GM19438 (cell line): ENCODE results near the gene ACKR2.
A peak's percentile ranks its signal among the peaks of the same experiment; 100 is the strongest.

ENCODE experiments used
- ATAC-seq: cut with Tn5 transposase; IDR thresholded peaks from one replicate; pipeline ENCODE4 v1.9.1; 2021; ENCODE audit warnings: low read depth; ENCODE audit not compliant: unreplicated experiment

The ACKR2 gene

GRCh38 chr3:42829083-42829627 is 19.9 kb downstream of the ACKR2 start:
- no peak for ATAC-seq

DNA sequence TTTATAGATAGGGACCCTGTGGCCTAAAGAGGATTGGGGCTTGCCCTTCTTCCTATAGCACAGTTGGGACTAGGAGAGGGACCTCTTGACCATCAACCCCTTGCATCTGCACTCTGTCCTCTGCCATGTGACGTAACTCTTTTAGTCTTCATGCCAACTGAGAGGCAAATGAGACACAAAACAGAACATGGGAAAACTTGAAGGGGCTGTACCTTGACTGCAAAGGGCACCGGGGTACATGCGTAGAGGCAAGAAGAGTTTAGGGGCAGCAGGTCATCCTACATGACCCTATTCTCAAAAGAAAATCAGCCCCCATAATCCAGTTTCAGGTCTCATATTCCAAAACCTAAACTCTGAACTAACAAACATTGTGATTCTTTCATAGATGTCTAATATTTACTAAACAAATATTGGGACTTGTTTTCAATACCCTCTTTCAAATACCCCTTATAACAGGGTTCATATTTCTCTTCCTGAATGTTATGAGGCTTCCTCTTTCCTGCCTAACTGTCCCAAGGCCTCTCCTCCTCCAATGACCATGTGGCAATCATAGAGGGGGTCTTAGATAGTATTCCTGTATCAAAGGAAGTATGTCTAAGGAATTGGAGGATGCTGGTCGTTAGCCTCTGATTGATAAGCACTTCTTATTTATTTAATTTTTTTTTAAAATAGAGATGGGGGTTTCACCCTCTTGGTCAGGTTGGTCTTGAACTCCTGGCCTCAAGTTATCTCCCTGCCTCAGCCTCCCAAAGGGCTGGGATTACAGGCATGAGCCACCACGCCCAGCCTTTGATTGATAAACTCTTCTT is 20.6 kb downstream of the ACKR2 start:
- ATAC-seq: no peak

GRCh38 chr3:42830437-42831320 is 21.4 kb downstream of the ACKR2 start:
- no peak for ATAC-seq

DNA sequence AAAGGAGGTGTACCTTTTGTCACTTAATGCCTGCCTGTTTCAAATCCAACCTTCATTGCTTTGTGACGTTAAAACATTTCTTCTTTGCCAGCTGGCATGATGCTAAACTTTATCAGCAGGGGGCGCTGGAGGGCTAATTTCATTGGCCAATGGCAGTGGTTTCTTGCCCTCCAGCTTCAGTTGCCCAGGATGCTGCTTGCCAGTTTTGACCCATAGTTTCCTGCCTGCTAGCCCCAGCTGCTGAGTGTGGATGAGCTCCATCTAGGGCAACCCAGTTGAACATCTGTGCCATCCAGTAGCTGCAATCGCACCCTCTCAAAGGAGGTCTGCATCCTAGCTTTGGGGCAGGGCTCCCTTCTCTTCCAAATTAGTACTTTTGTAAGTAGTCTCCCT is 22.1 kb downstream of the ACKR2 start:
- no peak for ATAC-seq

DNA sequence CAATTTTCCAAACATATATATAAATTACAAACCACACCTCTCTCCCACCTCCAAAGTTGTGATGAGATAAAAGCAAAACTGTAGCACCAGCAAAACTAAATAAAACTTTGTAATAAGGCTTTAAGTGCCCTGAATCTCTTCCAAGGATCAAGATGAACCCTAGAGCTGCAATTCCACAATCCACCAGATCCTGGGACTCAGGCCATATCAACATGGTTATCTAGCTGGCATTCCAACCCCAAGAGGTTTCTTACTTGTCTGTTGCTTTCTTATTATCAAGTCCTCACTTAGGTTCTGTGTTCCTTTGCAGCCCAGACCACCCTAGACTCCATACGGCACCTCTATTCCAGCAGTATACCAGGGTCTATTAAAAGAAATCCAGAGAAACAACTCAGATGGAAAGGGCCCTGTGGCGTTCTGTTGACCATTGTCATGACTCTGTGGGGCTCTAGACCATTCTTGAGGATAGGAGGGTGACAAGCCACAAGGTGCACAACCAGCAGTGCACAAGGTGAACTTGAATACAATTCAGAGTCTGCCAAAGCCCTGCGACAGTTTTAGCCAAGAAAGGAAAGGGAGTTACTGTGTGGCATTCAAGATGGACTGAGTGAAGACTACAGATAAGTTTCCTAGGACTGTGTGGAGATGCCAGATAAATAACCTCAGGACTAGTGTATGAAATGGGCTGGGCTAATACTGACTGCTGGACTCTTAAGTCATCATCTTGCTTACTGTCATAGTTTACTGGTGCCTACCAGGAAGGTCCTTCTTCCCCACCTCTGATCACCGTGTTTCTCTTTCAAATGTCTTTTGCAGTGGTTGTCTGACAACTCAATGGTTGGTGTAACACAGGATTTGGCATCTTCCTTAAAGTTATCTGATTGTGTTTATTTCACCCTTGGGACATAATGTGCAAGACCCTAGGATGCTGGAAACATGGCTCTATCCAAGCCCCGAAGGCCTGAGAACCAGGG is 27.2 kb downstream of the ACKR2 start:
- ATAC-seq: no peak

DNA sequence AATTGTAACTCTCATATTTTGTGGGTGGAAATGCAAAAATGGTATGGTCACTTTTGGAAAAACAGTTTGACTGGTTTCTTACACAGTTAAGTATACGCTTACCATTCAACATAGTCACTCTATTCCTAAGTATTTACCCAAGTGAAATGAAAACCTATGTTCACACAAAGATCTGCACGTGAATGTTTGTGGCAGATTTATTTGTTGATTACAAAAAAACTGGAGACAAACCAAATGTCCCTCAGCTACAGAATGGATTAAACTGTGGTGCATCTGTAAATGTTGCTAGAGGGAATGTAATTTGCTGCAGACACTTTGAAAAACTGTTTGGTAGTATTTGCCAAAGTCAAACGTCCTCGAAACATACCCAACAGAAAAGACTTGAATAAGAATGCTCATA is 29.3 kb downstream of the ACKR2 start:
- ATAC-seq: no peak

- ATAC-seq: peak; percentile 81
These were observed 30.4 kb downstream of the ACKR2 start for GRCh38 chr3:42839616-42840015.

- no peak for ATAC-seq
These were observed 32.1 kb downstream of the ACKR2 start for GRCh38 chr3:42841332-42841731.

- no peak for ATAC-seq
These were observed 34.6 kb downstream of the ACKR2 start for GRCh38 chr3:42843713-42844411.

- ATAC-seq: no peak
These were observed 35.1 kb downstream of the ACKR2 start for GRCh38 chr3:42844412-42844713.

DNA sequence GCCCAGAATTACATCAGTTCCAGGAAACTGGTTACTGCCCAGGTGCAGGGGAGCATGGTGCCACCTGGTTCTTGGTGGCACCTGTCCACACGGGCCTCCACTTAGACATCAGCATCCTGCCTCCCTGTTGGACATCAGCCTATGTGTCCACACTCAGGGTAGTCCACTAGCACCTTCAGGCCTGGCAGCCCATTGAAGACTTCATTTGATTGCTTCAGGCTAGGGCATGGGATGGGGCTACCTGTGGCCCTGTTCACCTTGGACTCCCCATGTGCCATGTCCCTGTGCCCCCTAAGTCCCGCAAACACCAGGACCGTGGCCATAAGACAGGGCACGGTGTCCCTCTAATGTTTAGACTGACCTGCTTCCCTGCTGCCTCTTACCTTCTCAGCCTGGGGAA is 35.6 kb downstream of the ACKR2 start:
- no peak for ATAC-seq

DNA sequence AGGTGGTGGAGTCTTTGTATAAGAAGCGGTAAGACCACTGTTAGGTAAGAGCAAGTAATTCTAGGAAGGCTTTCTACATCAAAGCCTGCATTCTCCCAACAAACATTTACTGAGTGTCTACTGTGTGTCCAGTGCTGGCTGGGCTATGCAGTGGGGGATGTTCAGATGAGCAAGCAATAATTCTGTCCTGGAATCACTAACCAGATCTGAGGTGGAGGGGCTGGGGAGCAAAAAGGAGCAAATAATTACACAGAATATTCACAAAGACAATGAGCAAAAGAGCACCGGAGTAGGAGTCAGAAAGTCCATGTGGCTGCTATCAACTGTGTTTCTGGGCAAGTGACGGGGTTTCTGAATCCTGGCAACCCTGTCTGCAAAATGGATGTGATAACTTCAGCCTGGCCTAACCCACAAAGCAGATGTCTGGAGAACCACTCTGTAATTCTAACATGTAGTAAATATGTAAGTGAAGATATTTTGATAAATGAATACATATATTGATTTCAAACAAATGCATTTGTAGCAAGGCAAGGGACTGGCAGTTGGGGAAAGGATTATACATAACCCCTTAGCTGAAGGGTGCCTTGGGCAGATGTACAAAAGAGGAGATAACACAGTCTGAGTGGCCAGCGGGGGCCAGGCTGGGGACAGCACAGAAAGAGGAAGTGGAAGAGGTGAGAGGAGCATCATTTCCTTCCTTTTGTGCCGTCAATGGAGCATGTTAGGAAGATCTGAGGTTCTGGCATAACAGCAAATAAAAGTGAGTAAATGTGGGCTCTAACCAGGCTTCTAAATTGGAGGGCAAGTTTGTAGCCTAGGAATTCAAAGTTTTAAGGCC is 37.7 kb downstream of the ACKR2 start:
- ATAC-seq: no peak

- ATAC-seq: no peak
These were observed 38.5 kb downstream of the ACKR2 start for GRCh38 chr3:42847731-42848130.

DNA sequence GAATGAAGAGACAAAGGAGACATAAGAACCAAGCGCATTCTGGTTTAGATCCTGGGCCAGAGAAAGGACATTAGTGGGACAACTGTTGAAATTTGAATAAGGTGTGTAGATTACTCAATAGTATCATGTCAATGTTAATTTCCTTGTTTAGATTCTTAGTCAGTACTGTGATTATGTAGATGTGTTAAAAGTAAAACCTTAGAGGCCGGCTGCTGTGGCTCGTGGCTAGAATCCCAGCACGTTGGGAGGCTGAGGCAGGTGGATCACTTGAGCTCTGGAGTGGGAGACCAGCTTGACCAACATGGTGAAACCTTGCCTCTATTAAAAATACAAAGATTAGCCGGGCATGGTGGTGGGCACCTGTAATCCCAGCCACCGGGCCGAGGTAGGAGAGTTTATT is 39.8 kb downstream of the ACKR2 start:
- no peak for ATAC-seq

DNA sequence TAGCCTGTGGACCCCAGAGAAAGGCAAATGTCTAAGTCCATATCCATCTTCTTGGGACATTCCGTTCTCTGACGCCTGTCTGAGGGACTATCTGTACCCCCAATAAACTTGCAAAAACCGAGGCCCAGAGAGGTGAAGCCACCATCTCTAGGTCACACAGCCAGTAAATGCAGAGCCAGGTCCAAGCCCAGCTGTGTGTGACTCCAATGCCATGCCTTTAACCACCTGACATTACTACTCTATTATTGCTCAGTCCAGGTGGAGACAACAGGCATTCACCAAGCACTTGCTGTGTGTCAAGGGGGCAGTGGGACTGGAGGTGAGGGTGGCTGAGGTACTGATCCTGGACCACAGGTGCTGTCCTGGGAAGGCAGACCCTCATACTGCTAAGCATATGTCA is 41.0 kb downstream of the ACKR2 start:
- no peak for ATAC-seq

DNA sequence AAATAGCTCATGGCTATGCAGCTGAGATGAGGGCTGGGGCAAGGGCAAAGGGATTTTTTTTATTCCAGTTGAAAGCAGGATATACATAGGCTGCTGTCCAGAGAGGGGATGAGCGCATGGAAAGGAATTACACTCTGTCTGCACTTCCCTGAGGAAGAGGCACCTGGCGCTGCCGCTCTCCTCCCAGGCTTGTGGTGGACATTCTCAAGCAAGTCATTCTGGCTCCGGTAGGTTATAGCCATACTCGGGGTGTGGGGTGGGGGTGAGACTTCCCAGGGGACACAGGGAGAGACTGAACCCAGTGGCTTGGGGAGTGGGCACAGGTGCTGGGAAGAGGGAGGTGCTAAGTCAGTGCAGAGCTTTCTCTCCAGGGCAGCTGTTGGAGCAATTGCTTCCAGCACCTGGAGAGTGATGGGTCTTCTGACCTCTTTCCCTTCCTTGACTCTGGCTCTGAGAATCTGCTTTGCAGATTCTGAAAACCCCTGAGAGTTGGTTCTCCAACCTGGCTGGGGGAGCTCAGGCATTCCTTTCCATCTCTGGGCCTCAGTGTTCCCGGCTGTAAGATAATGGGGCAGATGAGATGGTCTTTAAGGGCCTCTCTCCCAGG is 42.1 kb downstream of the ACKR2 start:
- ATAC-seq: no peak

- no peak for ATAC-seq
These were observed 43.2 kb downstream of the ACKR2 start for GRCh38 chr3:42852441-42852840.

- ATAC-seq: no peak
These were observed 43.8 kb downstream of the ACKR2 start for GRCh38 chr3:42853056-42853455.
